Breast epithelium (tissue), 4 donors: Measurements from ENCODE around the gene NBPF11. TPM values are rescaled to one million over a fixed set of nuclear protein-coding genes. Genes with fewer than 3 reads are reported as not detected.
A peak's percentile ranks its signal among the peaks of the same experiment; 100 is the strongest.
"Not testable (repeated sequence)": the region's sequence is repeated elsewhere in the genome, so short reads cannot be mapped to it uniquely, and the experiment has no call there.

Experiments
- DNase-seq, 2 donors: peaks; one replicate each; pipeline ENCODE4 v3.0.0-alpha.2; 2019; ENCODE audit warnings: low spot score in 2 of 2
- H3K27ac ChIP-seq, 2 donors: fragments of 200-600 bp; sonication (generic) in 1 of 2; one replicate each; pipeline ENCODE4 v1.5.1; 2016 to 2019; ENCODE audit warnings: mild to moderate bottlenecking in 1 of 2
- H3K27me3 ChIP-seq, 2 donors: fragments of 200-600 bp; sonication (generic) in 1 of 2; one replicate each; pipeline versions ENCODE4 v1.5.1 to v1.6.0; 2017 to 2019; ENCODE audit warnings: control low read depth in 1 of 2, mild to moderate bottlenecking in 1 of 2
- H3K36me3 ChIP-seq: fragments of 200-600 bp; one replicate; pipeline ENCODE4 v1.5.1; 2019
- H3K4me1 ChIP-seq, 2 donors: fragments of 200-600 bp; sonication (generic); one replicate each; pipeline ENCODE4 v1.5.1; 2016 to 2019; ENCODE audit warnings: control low read depth in 1 of 2
- H3K4me3 ChIP-seq, 3 donors: fragments of 200-600 bp; sonication (generic); 1 replicate in 2 of 3; 2 replicates in 1 of 3; pipeline ENCODE4 v1.5.1; 2016 to 2019; ENCODE audit warnings: mild to moderate bottlenecking in 3 of 3, moderate library complexity in 2 of 3
- H3K9me3 ChIP-seq, 2 donors: fragments of 200-600 bp; sonication (generic) in 1 of 2; one replicate each; pipeline ENCODE4 v1.5.1; 2016 to 2019; ENCODE audit warnings: control low read depth in 1 of 2
- CTCF ChIP-seq, 3 donors: fragments of 450-650 bp; IDR thresholded peaks; one replicate each; pipeline ENCODE4 v1.5.1; 2016 to 2017; ENCODE audit warnings: antibody characterized with exemption in 3 of 3, mild to moderate bottlenecking in 3 of 3, moderate library complexity in 3 of 3
- POLR2A ChIP-seq: fragments of 450-650 bp; IDR thresholded peaks from one replicate; pipeline ENCODE4 v1.6.1; 2016; ENCODE audit warnings: antibody characterized with exemption, mild to moderate bottlenecking, moderate library complexity
- POLR2AphosphoS5 ChIP-seq, 3 donors: sonication (generic); formaldehyde crosslinking; IDR thresholded peaks; one replicate each; pipeline ENCODE4 v1.6.1; 2017; ENCODE audit warnings: antibody characterized with exemption in 3 of 3
- intact Hi-C: fragments of 100-400 bp; cut with DNase I; formaldehyde crosslinking; loops from one replicate; pipeline ENCODE4 v1.15.1; 2023; ENCODE audit warnings: low total_unique reads
- total RNA-seq, 3 donors: library from RNA; depleted of rRNA; stranded (reverse); fragments of >200 nt; gene quantifications; one replicate each; pipeline ENCODE4 v1.1.0, GENCODE V29; 2016

NBPF11 gene
- total RNA-seq = 10 to 100 TPM; 12.0 to 19.6 (median 13.4) TPM

GRCh38 chr1:148151911-148152656 is at the start of gene NBPF11:
TSS of gene NBPF11 (minus strand) at chr1:148152281. CDS start at chr1:148127003, 25,278 bp downstream.
- H3K36me3 ChIP-seq, intact Hi-C loops, H3K9me3 ChIP-seq, H3K27me3 ChIP-seq, H3K4me1 ChIP-seq: not testable (repeated sequence)
- DNase-seq = peak; percentile 62 to 78
- Histone ChIP-seq H3K4me3 (peak within 1 kb of the TSS; percentile 55 to 80 (median 73)), H3K27ac (peak within 1 kb of the TSS; percentile 78 to 79)
- TF ChIP-seq POLR2AphosphoS5 (IDR thresholded peaks at IDR 0.05) = peak in 1 of 3 donors; percentile 45

- H3K27ac ChIP-seq, DNase-seq, H3K36me3 ChIP-seq, intact Hi-C loops, H3K27me3 ChIP-seq, H3K4me3 ChIP-seq, H3K9me3 ChIP-seq, H3K4me1 ChIP-seq: not testable (repeated sequence)
Observed at GRCh38 chr1:148197396-148197795, 45.3 kb upstream of the NBPF11 start.

- H3K27ac ChIP-seq, H3K9me3 ChIP-seq, H3K4me3 ChIP-seq, H3K27me3 ChIP-seq, H3K36me3 ChIP-seq, intact Hi-C loops, H3K4me1 ChIP-seq, DNase-seq: not testable (repeated sequence)
Observed at GRCh38 chr1:148196949-148197348, 44.9 kb upstream of the NBPF11 start.

GRCh38 chr1:148195115-148195514 is 43.0 kb upstream of the NBPF11 start:
- DNase-seq, H3K27ac ChIP-seq, intact Hi-C loops, H3K4me3 ChIP-seq, H3K27me3 ChIP-seq, H3K36me3 ChIP-seq, H3K4me1 ChIP-seq, H3K9me3 ChIP-seq: not testable (repeated sequence)

GRCh38 chr1:148188768-148189167 is 36.7 kb upstream of the NBPF11 start:
- H3K36me3 ChIP-seq, H3K4me3 ChIP-seq, DNase-seq, H3K4me1 ChIP-seq, H3K27me3 ChIP-seq, H3K27ac ChIP-seq, H3K9me3 ChIP-seq, intact Hi-C loops: not testable (repeated sequence)

GRCh38 chr1:148178682-148179081 is 26.6 kb upstream of the NBPF11 start:
- DNase-seq, intact Hi-C loops, H3K4me1 ChIP-seq, H3K9me3 ChIP-seq, H3K36me3 ChIP-seq, H3K4me3 ChIP-seq, H3K27me3 ChIP-seq, H3K27ac ChIP-seq: not testable (repeated sequence)

GRCh38 chr1:148175414-148175813 is 23.3 kb upstream of the NBPF11 start:
- intact Hi-C loops, H3K36me3 ChIP-seq, H3K9me3 ChIP-seq, H3K4me1 ChIP-seq, H3K27ac ChIP-seq, H3K27me3 ChIP-seq, DNase-seq, H3K4me3 ChIP-seq: not testable (repeated sequence)

- H3K36me3 ChIP-seq, intact Hi-C loops: not testable (repeated sequence)
Observed at GRCh38 chr1:148171995-148172394, 19.9 kb upstream of the NBPF11 start.

GRCh38 chr1:148166558-148167492 is 14.7 kb upstream of the NBPF11 start:
- Histone ChIP-seq H3K9me3 (no peaks in the 10 kb centered on the region), H3K4me1 (no peaks in the 10 kb centered on the region), H3K36me3 (no peaks in the 10 kb centered on the region), H3K4me3 (no peak overlapping the region), H3K27ac (no peak overlapping the region), H3K27me3 (no peaks in the 10 kb centered on the region)
- no peak for DNase-seq
- intact Hi-C loops = no loop called here
- TF ChIP-seq POLR2A (no peak), CTCF (IDR thresholded peaks at IDR 0.05) (no peak), POLR2AphosphoS5 (IDR thresholded peaks at IDR 0.05) (no peak)

More at GRCh38 chr1:148171995-148172394, 19.9 kb upstream of the NBPF11 start:
- DNase-seq, H3K9me3 ChIP-seq, H3K27me3 ChIP-seq, H3K27ac ChIP-seq, H3K4me3 ChIP-seq, H3K4me1 ChIP-seq: not testable (repeated sequence)
